HG02623 (cell line): ENCODE data around the gene OSTM1.

Experiments used
- ATAC-seq: cut with Tn5 transposase; IDR thresholded peaks from one replicate; pipeline ENCODE4 v1.9.1; 2021; ENCODE audit warnings: moderate library complexity; ENCODE audit not compliant: unreplicated experiment

OSTM1 gene, protein sequence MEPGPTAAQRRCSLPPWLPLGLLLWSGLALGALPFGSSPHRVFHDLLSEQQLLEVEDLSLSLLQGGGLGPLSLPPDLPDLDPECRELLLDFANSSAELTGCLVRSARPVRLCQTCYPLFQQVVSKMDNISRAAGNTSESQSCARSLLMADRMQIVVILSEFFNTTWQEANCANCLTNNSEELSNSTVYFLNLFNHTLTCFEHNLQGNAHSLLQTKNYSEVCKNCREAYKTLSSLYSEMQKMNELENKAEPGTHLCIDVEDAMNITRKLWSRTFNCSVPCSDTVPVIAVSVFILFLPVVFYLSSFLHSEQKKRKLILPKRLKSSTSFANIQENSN

GRCh38 chr6:108074359-108075144 is at the start of gene OSTM1:
Gene OSTM1, minus strand, starts transcription at chr6:108074741. Its CDS starts 90 bp downstream, at chr6:108074651.
- ATAC-seq, result peak; percentile 94

GRCh38 chr6:108123946-108124345 is 49.4 kb upstream of the OSTM1 start:
- ATAC-seq, result no peak

- no peak for ATAC-seq
Observed at GRCh38 chr6:108123481-108123929, 49.0 kb upstream of the OSTM1 start.

GRCh38 chr6:108121612-108122011 is 47.1 kb upstream of the OSTM1 start:
- ATAC-seq, result no peak

DNA sequence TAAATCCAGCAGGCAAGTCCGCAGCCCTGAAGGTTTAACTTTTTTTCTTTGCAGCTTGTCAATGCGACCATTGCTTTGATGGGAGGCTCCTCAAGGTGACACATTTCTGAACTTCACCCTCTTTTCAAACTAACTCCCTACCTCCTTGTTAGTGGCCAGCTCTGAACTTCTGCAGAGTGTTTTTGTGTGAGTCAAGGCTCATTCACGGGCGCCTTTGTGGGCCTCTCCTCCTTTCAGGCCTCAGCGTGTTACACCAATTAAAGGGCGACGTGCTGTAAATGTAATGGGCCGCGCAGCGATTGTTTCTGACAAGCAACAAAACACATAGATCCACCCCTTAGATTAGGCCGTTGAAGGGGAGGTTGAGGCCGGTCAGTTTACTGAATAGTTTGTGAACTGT is 45.8 kb upstream of the OSTM1 start:
- no peak for ATAC-seq

- no peak for ATAC-seq
Observed at GRCh38 chr6:108119769-108120141, 45.2 kb upstream of the OSTM1 start.

DNA sequence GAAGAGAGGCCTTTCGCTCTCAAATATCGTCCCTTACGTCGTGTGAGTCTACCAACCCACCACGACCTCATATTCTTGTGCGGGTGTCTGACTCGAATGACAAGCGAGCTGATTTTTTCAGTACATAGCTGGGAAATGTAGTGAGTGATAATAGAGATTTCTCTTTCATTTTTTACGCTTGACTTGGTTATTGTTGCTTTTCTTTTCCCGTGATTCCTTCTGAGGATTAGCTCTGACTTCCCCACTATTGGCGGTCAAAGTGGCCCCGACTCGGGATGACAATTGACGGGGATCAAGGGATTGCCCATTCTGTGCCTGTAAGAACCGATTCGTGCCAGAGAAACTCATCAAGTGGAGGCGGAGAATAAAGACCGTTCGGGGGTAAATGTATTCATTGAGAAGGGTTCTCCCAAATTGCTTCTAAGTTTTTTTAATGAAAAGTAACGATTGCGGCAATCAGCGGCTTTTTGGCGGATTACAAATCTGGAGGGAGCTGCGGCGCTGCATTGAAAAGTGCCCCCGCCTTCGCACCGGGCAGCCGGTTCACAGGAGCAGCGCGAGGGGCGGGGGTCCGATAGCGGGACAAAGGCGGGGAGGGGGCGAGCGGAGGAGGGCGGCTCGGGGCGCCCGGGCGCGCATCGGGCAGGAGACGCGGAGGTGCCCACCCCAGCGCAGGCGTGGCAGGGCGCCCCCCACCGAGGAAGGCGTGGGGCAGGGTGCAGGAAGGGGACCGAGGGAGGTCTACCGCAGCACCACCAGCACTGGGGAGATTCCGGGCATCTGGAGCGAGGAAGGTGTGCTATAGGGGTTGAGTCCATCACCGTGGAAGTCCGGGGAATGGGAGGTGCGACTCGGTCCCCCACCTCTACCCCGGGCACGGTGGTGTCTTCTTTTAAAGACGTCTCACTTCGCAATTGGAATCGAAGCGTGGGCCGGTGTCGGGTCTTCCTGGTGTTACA is 44.5 kb upstream of the OSTM1 start:
- ATAC-seq, result no peak

DNA sequence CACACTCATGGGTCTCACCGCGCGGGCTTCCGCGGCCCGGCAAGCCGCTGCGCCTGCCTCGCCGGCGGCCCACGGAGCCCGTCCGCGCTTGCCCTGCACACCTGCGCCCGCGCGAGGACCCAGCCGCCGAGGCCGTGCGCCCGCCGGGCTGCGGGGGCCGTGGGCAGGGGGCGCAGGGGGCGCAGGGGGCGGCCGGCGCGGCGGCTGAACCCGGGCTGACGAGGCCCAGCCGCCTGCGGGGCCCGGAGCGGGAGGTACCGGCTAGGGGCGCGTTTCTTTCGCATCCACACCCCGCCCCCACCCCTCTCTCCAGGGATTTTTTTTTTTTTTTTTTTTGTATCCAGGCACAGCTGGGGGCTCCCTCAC is 43.8 kb upstream of the OSTM1 start:
- no peak for ATAC-seq

- ATAC-seq, result no peak
Observed at GRCh38 chr6:108117427-108118358, 43.2 kb upstream of the OSTM1 start.

DNA sequence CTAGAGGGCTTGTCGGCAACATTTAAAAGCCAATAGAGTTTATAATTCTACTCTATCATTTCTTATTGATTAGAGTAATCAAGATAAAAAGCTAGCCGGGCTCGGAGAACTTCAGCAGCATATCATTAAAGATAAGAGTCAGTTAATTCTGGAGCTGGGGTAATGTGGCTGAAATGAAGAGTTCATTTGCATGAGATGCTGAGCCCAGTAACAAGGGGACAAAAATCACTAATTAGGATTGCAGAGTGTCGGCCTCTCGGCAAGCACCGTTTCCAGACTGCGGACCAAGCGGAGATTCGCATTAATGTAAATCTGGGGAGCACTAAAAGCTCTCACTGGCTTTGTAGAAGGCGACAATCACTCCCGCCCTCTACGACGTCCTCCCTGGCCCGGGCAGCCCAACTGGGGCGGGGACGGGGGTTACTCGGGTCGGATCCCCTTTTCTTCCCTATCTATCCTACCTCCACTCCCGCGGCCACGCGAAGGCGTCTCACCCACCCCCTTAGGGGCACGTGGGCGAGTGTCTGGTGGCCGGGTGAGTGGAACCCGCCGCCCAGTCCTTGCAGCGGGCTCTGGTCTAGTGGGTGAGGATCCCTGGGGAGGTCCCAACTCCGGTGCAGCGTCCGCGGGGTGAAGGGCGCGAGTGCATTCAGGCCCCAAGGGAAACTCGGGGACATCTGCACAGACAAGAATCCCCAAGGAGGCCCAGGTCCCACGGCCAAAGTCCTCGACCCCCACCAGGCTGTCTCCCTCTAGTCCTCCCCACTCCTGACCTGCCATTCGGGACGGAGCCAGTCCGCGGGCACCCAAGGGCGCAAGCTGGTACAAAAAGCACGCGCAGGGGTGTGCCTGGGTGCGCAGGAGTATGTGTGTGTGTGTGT is 42.2 kb upstream of the OSTM1 start:
- no peak for ATAC-seq

GRCh38 chr6:108115598-108116058 is 41.1 kb upstream of the OSTM1 start:
- no peak for ATAC-seq

GRCh38 chr6:108114841-108115597 is 40.5 kb upstream of the OSTM1 start:
- no peak for ATAC-seq

- ATAC-seq, result no peak
Observed at GRCh38 chr6:108113557-108114519, 39.3 kb upstream of the OSTM1 start.

DNA sequence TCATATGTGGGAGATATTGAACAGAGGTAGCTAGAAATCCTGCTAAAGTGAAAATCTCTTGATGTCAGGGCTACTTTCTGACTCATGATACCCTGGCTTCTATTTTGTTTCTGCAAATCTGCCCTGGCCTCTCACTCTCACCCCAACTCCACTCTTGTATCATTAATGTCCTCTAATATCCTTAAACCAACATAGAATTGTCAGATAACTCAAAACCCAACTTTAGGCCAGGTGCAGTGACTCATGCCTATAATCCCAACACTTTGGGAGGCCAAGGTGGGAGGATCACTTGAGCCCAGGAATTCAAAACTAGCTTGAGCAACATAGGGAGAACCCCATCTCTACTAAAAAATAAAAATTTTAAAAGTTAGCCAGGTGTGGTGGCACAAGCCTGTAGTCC is 33.8 kb upstream of the OSTM1 start:
- ATAC-seq, result no peak

- ATAC-seq, result no peak
Observed at GRCh38 chr6:108107102-108107501, 32.6 kb upstream of the OSTM1 start.

GRCh38 chr6:108106694-108107093 is 32.2 kb upstream of the OSTM1 start:
- ATAC-seq, result no peak

GRCh38 chr6:108106261-108106660 is 31.7 kb upstream of the OSTM1 start:
- no peak for ATAC-seq
